MCF 10A (cell line): Measurements from ENCODE around the gene RALA. TPM values are rescaled to one million over a fixed set of nuclear protein-coding genes. Genes with fewer than 3 reads are reported as not detected.

ENCODE experiments used
- BruUV-seq: library from RNA; stranded (reverse); fragments of 400-500 nt; replicated peaks from 2 replicates; lab custom pipeline; 2021; lab: Mats Ljungman, UMichigan
- CTCF ChIA-PET: fragments of 300-600 bp; sonication (Branson Sonifier 250); formaldehyde crosslinking; extraction: SDS; loops from one replicate; lab custom pipeline; 2021; ENCODE audit warnings: antibody characterized with exemption, inconsistent platforms; lab: Yijun Ruan, JAX
- POLR2A ChIA-PET: fragments of 300-600, 350-650 bp; sonication (Branson Sonifier 250); formaldehyde crosslinking; extraction: SDS; loops from one replicate; lab custom pipeline; 2020; ENCODE audit warnings: antibody characterized with exemption, inconsistent platforms; lab: Yijun Ruan, JAX
- DNase-seq: peaks from one replicate; pipeline ENCODE4 v3.0.0-alpha.2; 2018; ENCODE audit not compliant: unreplicated experiment
- H3K27ac Mint-ChIP-seq: one replicate; pipeline ENCODE4 v1.8.0; 2022; ENCODE audit warnings: mild to moderate bottlenecking, low read depth, mixed read lengths; ENCODE audit not compliant: unreplicated experiment
- H3K27me3 Mint-ChIP-seq: one replicate; pipeline ENCODE4 v1.8.0; 2022; ENCODE audit warnings: mixed read lengths; ENCODE audit not compliant: insufficient read depth, unreplicated experiment
- H3K36me3 Mint-ChIP-seq: one replicate; pipeline ENCODE4 v1.8.0; 2022; ENCODE audit warnings: mild to moderate bottlenecking, moderate library complexity, mixed read lengths; ENCODE audit not compliant: insufficient read depth, unreplicated experiment
- H3K4me1 Mint-ChIP-seq: one replicate; pipeline ENCODE4 v1.8.0; 2022; ENCODE audit warnings: mixed read lengths; ENCODE audit not compliant: insufficient read depth, unreplicated experiment
- H3K4me3 Mint-ChIP-seq: one replicate; pipeline ENCODE4 v1.8.0; 2022; ENCODE audit warnings: mild to moderate bottlenecking, moderate library complexity, mixed read lengths; ENCODE audit not compliant: unreplicated experiment
- H3K9me3 Mint-ChIP-seq: one replicate; pipeline ENCODE4 v1.8.0; 2022; ENCODE audit warnings: mixed read lengths; ENCODE audit not compliant: unreplicated experiment
- CTCF ChIP-seq: fragments of 200-600 bp; IDR thresholded peaks from one replicate; pipeline ENCODE4 v1.8.0; 2022; ENCODE audit warnings: antibody characterized with exemption, mild to moderate bottlenecking; ENCODE audit not compliant: unreplicated experiment
- intact Hi-C: fragments of 100-400 bp; cut with micrococcal nuclease; formaldehyde crosslinking; loops from 2 replicates; pipeline ENCODE4 v1.14.1; 2022
- total RNA-seq: library from RNA; stranded (reverse); gene quantifications from 2 replicates; pipeline ENCODE4 v1.2.3, GENCODE V29; 2022

The RALA gene
- total RNA-seq, 1 experiment from 2014 or later = 34.1 TPM

- H3K27ac Mint-ChIP-seq = no peak overlapping the region
- TF ChIP-seq CTCF = no peak
- DNase-seq = no peak
- CTCF ChIA-PET = interaction anchor here (1.0 kb wide), 1 partner anchor 11 kb away, joined by 5 read pairs; no protein-coding TSS in a partner anchor
- peaks cover 20% of the 10 kb centered on the region for H3K9me3 Mint-ChIP-seq
- H3K27me3 Mint-ChIP-seq = no peaks in the 10 kb centered on the region
- intact Hi-C loops = no loop called here
- POLR2A ChIA-PET = no interaction called here
- BruUV-seq = no TSS peak
- H3K4me3 Mint-ChIP-seq = no peak overlapping the region
- peaks cover 11% of the 10 kb centered on the region for H3K36me3 Mint-ChIP-seq
- H3K4me1 Mint-ChIP-seq = peaks cover 6% of the 10 kb centered on the region
Measured at GRCh38 chr7:39659356-39660013, 36.1 kb downstream of the RALA start.

GRCh38 chr7:39661960-39662359 lies 38.6 kb downstream of the RALA start:
- intact Hi-C loops = no loop called here
- POLR2A ChIA-PET = no interaction called here
- no TSS peak for BruUV-seq
- no peaks in the 10 kb centered on the region for H3K27me3 Mint-ChIP-seq
- CTCF ChIA-PET = no interaction called here
- H3K4me1 Mint-ChIP-seq = peaks cover 10% of the 10 kb centered on the region
- DNase-seq = no peak
- TF ChIP-seq CTCF = no peak
- no peak overlapping the region for H3K4me3 Mint-ChIP-seq
- peaks cover 12% of the 10 kb centered on the region for H3K9me3 Mint-ChIP-seq
- no peak overlapping the region for H3K27ac Mint-ChIP-seq
- peaks cover 11% of the 10 kb centered on the region for H3K36me3 Mint-ChIP-seq

GRCh38 chr7:39663263-39663662 lies 39.9 kb downstream of the RALA start:
- Mint-ChIP-seq H3K9me3 (peaks cover 12% of the 10 kb centered on the region), H3K4me3 (no peak overlapping the region), H3K36me3 (peaks cover 11% of the 10 kb centered on the region), H3K27ac (no peak overlapping the region), H3K4me1 (peaks cover 15% of the 10 kb centered on the region), H3K27me3 (no peaks in the 10 kb centered on the region)
- no peak for TF ChIP-seq CTCF
- intact Hi-C loops = no loop called here
- no peak for DNase-seq
- POLR2A ChIA-PET = interaction anchor here (0.7 kb wide), 1 partner anchor 17 kb away, joined by 3 read pairs; no protein-coding TSS in a partner anchor
- no TSS peak for BruUV-seq
- CTCF ChIA-PET = interaction anchor here (0.6 to 0.8 kb wide), 2 partner anchors 72 to 1980 kb away, joined by 4 to 5 read pairs; no protein-coding TSS in a partner anchor

GRCh38 chr7:39664057-39664456 lies 40.7 kb downstream of the RALA start:
- no peak for TF ChIP-seq CTCF
- H3K36me3 Mint-ChIP-seq = peaks cover 6% of the 10 kb centered on the region
- BruUV-seq = no TSS peak
- peaks cover 14% of the 10 kb centered on the region for H3K4me1 Mint-ChIP-seq
- no peak overlapping the region for H3K4me3 Mint-ChIP-seq
- no peak for DNase-seq
- H3K9me3 Mint-ChIP-seq = peaks cover 12% of the 10 kb centered on the region
- ChIA-PET POLR2A (interaction anchor here (0.6 kb wide), 1 partner anchor 17 kb away, joined by 4 read pairs; no protein-coding TSS in a partner anchor), CTCF (interaction anchor here (0.6 to 0.8 kb wide), 2 partner anchors 72 to 1979 kb away, joined by 4 to 5 read pairs; no protein-coding TSS in a partner anchor)
- no peak overlapping the region for H3K27ac Mint-ChIP-seq
- intact Hi-C loops = no loop called here
- H3K27me3 Mint-ChIP-seq = no peaks in the 10 kb centered on the region
